GM18526 (cell line): ENCODE measurements around the gene GRIA3.

Experiments used
- POLR2A ChIP-seq: IDR thresholded peaks from 3 replicates; pipeline ENCODE4 v1.6.1; 2011; ENCODE audit not compliant: insufficient read length; ENCODE audit errors: extremely low read depth

Gene GRIA3

DNA sequence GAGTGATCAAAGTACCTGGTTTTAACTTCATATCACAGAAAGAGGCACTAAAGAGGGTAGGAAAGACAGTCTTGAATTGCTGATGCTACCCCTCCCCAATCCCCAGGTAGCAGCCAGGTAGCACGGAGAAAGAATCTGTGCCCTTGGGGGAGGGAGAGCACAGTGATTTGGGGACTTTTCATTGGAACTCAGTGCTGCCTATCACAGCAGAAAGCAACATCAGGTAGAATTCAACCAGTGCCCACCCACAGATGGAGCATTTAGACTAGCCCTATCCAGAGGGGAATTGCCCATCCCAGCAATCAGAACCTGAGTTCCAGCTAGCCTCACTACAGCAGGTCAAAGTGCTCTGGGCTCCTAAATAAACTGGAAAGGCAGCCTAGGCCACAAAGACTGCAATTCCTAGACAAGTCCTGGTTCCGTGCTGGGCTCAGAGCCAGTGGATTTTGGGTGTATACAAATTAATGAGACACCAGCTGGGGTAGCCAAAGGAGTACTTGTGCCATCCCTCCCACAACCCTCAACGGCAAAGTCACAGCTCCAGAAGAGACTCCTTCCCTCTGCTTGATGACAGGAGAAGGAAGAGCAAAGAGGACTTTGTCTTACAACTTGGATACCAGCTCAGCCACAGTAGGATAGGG is 320.7 kb downstream of the GRIA3 start:
- TF ChIP-seq POLR2A = no peak

DNA sequence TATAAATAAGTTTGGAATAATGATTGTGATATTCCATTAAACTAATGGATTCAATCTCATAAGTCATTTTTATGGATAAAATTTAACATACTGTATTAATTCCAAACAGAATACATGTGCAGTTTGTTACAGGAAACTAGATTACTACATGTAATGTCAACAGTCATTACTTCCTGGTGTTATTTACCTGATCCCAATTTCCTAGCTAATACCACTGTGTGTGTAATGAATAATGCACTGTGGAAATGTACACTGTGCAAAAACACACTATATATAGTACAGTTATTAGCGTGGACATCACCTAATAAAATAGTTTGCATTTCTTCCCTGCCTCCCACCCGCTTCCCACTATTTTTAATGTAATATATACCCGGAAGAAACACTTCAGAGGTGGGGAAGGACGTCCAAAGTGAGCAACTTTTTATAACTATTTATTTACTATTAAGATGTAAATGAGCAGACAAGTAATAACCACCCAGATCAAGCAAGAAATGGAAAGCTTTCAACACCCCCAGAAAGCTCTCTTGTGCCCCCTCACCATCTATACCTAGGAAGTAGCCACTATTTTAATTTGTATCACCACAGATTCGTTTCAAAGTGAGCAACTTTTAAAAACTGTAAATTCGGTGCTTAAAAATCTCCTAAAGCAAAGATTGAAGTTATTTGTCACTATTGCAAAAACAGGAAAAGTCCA is 329.7 kb downstream of the GRIA3 start:
- TF ChIP-seq POLR2A = no peak

DNA sequence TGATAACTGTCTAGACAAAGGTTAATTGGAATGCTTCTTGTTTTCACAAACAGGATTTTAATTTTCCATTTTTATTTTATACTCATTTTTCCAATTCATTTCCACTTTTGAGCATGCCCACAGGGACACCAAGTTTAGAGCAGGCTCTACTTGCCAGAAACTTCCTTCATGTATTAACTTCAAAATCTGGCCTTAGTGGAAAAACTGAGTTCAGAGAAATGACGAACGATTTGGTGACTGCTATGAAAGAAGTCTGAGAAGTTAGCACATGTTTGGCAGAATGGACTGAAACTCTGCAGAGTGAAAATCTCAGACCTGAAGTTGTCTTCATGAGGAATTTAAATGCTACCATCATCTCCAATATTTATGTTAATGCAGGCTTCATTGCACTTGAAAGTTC is 334.7 kb downstream of the GRIA3 start:
- TF ChIP-seq POLR2A = no peak

DNA sequence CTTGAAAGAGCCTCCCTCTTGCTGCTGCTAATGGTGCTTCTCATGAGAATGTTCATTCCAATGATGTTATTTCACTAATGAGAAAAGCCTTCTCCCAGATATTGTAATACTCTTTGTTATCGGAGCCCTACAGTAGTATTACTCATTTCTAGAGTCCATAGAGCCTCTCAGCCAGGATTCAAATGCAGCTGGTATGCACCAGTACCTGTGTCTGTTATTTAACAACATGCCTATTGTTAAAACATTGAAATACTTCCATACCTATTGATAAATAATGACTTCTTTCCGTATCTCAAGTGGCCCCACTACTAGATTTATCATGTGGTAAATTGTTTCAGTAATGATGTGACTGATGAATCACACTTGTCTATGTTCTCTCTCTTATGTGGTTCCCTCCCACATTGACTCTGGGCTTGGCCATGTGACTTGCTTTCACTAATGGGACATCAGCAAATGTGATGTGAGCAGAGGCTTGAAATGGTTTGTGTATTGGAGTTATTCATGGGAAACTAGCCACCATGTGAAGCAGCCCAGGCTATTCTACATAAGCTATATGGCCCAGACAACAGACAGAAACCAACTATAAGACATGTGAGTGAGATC is 341.1 kb downstream of the GRIA3 start:
- no peak for TF ChIP-seq POLR2A
